Stimulated activated memory B cell treated with anti-CD40 and anti-IgM and Interleukin-4, amounts not matched to agents 10 μg/mL and 1 μg/mL and 100 μg/mL, for 72 hours (primary cell): ENCODE measurements around the gene TARM1.

Experiments
- ATAC-seq: fragments of 150-1000 bp; cut with Tn5 transposase; 2 replicates; pipeline ENCODE4 v1.10.0; 2021
- H3K27ac Mint-ChIP-seq: one replicate; pipeline ENCODE4 v1.8.0; 2022; ENCODE audit warnings: mild to moderate bottlenecking, mixed read lengths
- H3K27me3 Mint-ChIP-seq: one replicate; pipeline ENCODE4 v1.8.0; 2022; ENCODE audit warnings: mixed read lengths
- H3K36me3 Mint-ChIP-seq: one replicate; pipeline ENCODE4 v1.8.0; 2022; ENCODE audit warnings: mixed read lengths
- H3K4me1 Mint-ChIP-seq: one replicate; pipeline ENCODE4 v1.8.0; 2022; ENCODE audit warnings: mixed read lengths
- H3K4me3 Mint-ChIP-seq: one replicate; pipeline ENCODE4 v1.8.0; 2022; ENCODE audit warnings: mild to moderate bottlenecking, moderate library complexity, mixed read lengths
- H3K9me3 Mint-ChIP-seq: one replicate; pipeline ENCODE4 v1.8.0; 2022; ENCODE audit warnings: mixed read lengths

TARM1 gene

GRCh38 chr19:54026656-54027055 lies 54.5 kb downstream of the TARM1 start:
- no peak overlapping the region for H3K27ac Mint-ChIP-seq
- ATAC-seq, result no peak
- H3K27me3 Mint-ChIP-seq, result peaks cover 43% of the 10 kb centered on the region
- peaks cover 6% of the 10 kb centered on the region for H3K9me3 Mint-ChIP-seq
- no peaks in the 10 kb centered on the region for H3K4me1 Mint-ChIP-seq
- H3K36me3 Mint-ChIP-seq, result no peaks in the 10 kb centered on the region
- no peak overlapping the region for H3K4me3 Mint-ChIP-seq

DNA sequence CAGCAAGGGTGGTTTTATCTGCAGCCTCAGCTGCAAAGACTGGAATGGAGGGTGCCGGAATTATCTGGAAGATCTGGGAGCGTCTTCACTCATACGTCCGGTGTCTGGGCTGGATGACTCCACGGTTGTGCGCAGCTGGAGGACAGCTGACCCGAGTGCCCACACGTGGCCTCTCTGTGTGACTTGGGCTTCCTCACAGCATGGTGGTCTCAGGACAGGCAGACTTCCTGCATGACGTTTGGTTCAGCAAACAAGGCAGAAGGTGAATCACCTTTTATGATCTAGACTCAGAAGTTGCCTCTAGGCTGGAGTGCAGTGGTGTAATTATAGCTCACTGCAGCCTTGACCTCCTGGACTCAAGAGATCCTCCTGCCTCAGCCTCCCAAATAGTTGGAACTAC lies 56.5 kb downstream of the TARM1 start:
- Mint-ChIP-seq H3K4me3 (no peak overlapping the region), H3K9me3 (peaks cover 5% of the 10 kb centered on the region), H3K27ac (no peak overlapping the region), H3K27me3 (peaks cover 43% of the 10 kb centered on the region), H3K36me3 (no peaks in the 10 kb centered on the region), H3K4me1 (no peaks in the 10 kb centered on the region)
- ATAC-seq, result no peak

- no peak for ATAC-seq
- Mint-ChIP-seq H3K9me3 (peaks cover 5% of the 10 kb centered on the region), H3K27ac (no peak overlapping the region), H3K4me3 (no peak overlapping the region), H3K27me3 (peaks cover 42% of the 10 kb centered on the region), H3K36me3 (no peaks in the 10 kb centered on the region), H3K4me1 (no peaks in the 10 kb centered on the region)
These were observed 58.0 kb downstream of the TARM1 start for GRCh38 chr19:54023191-54023590.

DNA sequence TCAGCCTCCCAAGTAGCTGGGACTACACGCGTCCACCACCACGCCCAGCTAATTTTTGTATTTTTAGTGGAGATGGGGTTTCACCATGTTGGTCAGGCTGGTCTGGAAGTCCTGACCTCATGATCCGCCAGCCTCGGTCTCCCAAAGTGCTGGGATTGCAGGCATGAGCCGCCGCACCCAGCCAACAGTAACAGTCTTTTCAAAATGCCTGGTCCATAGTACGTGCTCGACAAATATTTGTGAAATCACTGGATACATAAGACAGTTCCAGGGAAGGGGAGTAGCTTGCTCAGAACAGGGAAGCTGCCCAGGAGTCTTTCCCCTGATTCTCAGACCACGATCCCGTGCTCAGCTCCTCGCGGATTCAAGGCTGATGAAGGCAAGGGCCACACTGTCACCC lies 59.2 kb downstream of the TARM1 start:
- Mint-ChIP-seq H3K27ac (no peak overlapping the region), H3K36me3 (peaks cover 5% of the 10 kb centered on the region), H3K4me3 (no peak overlapping the region), H3K4me1 (no peaks in the 10 kb centered on the region), H3K27me3 (peaks cover 54% of the 10 kb centered on the region), H3K9me3 (peaks cover 11% of the 10 kb centered on the region)
- ATAC-seq, result no peak

DNA sequence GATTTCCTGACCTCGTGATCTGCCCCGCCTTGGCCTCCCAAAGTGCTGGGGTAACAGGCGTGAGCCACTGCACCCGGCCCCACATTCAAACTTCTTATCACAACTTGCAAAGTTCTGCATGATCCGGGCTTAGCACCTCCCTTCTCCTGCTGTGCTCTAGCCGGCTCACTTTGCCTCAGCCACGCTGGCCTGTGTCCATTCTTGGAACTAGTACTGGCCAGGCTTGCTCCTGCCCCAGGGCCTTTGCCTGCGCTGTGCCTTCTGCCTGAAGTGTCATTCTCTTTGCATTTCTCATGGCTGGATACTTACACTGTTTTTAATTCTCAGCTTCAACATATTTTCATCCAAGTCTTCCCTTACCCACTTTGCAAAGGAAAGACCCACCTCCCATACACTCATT lies 59.8 kb downstream of the TARM1 start:
- Mint-ChIP-seq H3K27ac (no peak overlapping the region), H3K36me3 (peaks cover 5% of the 10 kb centered on the region), H3K4me1 (no peaks in the 10 kb centered on the region), H3K4me3 (no peak overlapping the region), H3K27me3 (peaks cover 54% of the 10 kb centered on the region), H3K9me3 (peaks cover 11% of the 10 kb centered on the region)
- no peak for ATAC-seq
